DMS 273 (cell line): ENCODE results near the gene SMG6.

ENCODE experiments used
- DNase-seq: peaks from one replicate; lab custom pipeline; 2025; ENCODE audit not compliant: unreplicated experiment; lab: John Stamatoyannopoulos, UW

Gene SMG6

GRCh38 chr17:2064520-2064971 lies 239.0 kb downstream of the SMG6 start:
- no peak for DNase-seq

- DNase-seq = no peak
These were observed 239.5 kb downstream of the SMG6 start for GRCh38 chr17:2064147-2064489.

- DNase-seq = no peak
These were observed 240.1 kb downstream of the SMG6 start for GRCh38 chr17:2063261-2064146.

- DNase-seq = no peak
These were observed 240.9 kb downstream of the SMG6 start for GRCh38 chr17:2062571-2063183.

- DNase-seq = no peak
These were observed 242.1 kb downstream of the SMG6 start for GRCh38 chr17:2061441-2061958.

GRCh38 chr17:2060681-2061440 lies 242.7 kb downstream of the SMG6 start:
- DNase-seq = no peak

GRCh38 chr17:2060385-2060658 lies 243.3 kb downstream of the SMG6 start:
- no peak for DNase-seq

- DNase-seq = no peak
These were observed 243.8 kb downstream of the SMG6 start for GRCh38 chr17:2059547-2060384.

- no peak for DNase-seq
These were observed 244.7 kb downstream of the SMG6 start for GRCh38 chr17:2058586-2059546.

- DNase-seq = no peak
These were observed 245.6 kb downstream of the SMG6 start for GRCh38 chr17:2057760-2058585.

GRCh38 chr17:2057175-2057759 lies 246.3 kb downstream of the SMG6 start:
- no peak for DNase-seq

- no peak for DNase-seq
These were observed 247.1 kb downstream of the SMG6 start for GRCh38 chr17:2056206-2057174.

GRCh38 chr17:2055292-2056205 lies 248.0 kb downstream of the SMG6 start:
- DNase-seq = peak; percentile 61

- peak; percentile 86 for DNase-seq
These were observed 248.9 kb downstream of the SMG6 start, which contains the start of gene HIC1 for GRCh38 chr17:2054512-2055291. TSS of gene HIC1 (plus strand) at chr17:2055103. CDS start at chr17:2056691, 1,588 bp downstream.

- DNase-seq = no peak
These were observed 249.4 kb downstream of the SMG6 start for GRCh38 chr17:2054262-2054511.
